Breast epithelium (tissue), 3 donors: ENCODE data around the gene MLC1.

Experiments used
- CTCF ChIP-seq, 3 donors: fragments of 450-650 bp; IDR thresholded peaks; one replicate each; pipeline ENCODE4 v1.5.1; 2016 to 2017; ENCODE audit warnings: antibody characterized with exemption in 3 of 3, mild to moderate bottlenecking in 3 of 3, moderate library complexity in 3 of 3
- POLR2A ChIP-seq: fragments of 450-650 bp; IDR thresholded peaks from one replicate; pipeline ENCODE4 v1.6.1; 2016; ENCODE audit warnings: antibody characterized with exemption, mild to moderate bottlenecking, moderate library complexity

GRCh38 chr22:50048061-50048765, 37.0 kb downstream of the MLC1 start:
- TF ChIP-seq CTCF (IDR thresholded peaks at IDR 0.05) (no peak), POLR2A (no peak)
